Prostate gland (tissue), 2 donors: ENCODE results near the gene SMIM41. TPM values are rescaled to one million over a fixed set of nuclear protein-coding genes. Genes with fewer than 3 reads are reported as not detected.
A peak's percentile ranks its signal among the peaks of the same experiment; 100 is the strongest.
"Not testable (repeated sequence)": the region's sequence is repeated elsewhere in the genome, so short reads cannot be mapped to it uniquely, and the experiment has no call there.

Experiments used
- DNase-seq: peaks from one replicate; pipeline ENCODE4 v3.0.0-alpha.2; 2019; ENCODE audit warnings: low spot score
- H3K27ac ChIP-seq, 2 donors: fragments of 200-600 bp; sonication (generic); 2 replicates each; pipeline ENCODE4 v1.5.1; 2017 to 2019
- H3K27me3 ChIP-seq: fragments of 200-600 bp; sonication (generic); replicated peaks from 2 replicates; pipeline ENCODE4 v1.5.1; 2019; ENCODE audit not compliant: insufficient read depth
- H3K36me3 ChIP-seq, 2 donors: fragments of 200-600 bp; sonication (generic); 1 replicate in 1 of 2; 2 replicates in 1 of 2; pipeline versions ENCODE4 v1.5.1 to v1.8.1; 2017 to 2019
- H3K4me1 ChIP-seq: fragments of 200-600 bp; sonication (generic); replicated peaks from 2 replicates; pipeline ENCODE4 v1.5.1; 2019
- H3K4me3 ChIP-seq, 2 donors: fragments of 200-600 bp; sonication (generic); 2 replicates each; pipeline ENCODE4 v1.5.1; 2017 to 2019
- H3K9me3 ChIP-seq: fragments of 200-600 bp; sonication (generic); 2 replicates; pipeline ENCODE4 v1.5.1; 2017
- POLR2A ChIP-seq: fragments of 450-650 bp; IDR thresholded peaks from one replicate; pipeline ENCODE4 v1.6.1; 2016; ENCODE audit warnings: antibody characterized with exemption, mild to moderate bottlenecking
- POLR2AphosphoS5 ChIP-seq: sonication (generic); formaldehyde crosslinking; IDR thresholded peaks from one replicate; pipeline ENCODE4 v1.6.1; 2017; ENCODE audit warnings: antibody characterized with exemption
- WGBS: methylation state at CpG from one replicate; pipeline ENCODE4 v1.1.5; 2018; 5-methylcytosine and 5-hydroxymethylcytosine counted together
- intact Hi-C: fragments of 100-400 bp; cut with DNase I; formaldehyde crosslinking; loops from one replicate; pipeline ENCODE4 v1.14.2; 2022
- total RNA-seq, 2 donors: library from RNA; depleted of rRNA; stranded (reverse); fragments of >200 nt; gene quantifications; one replicate each; pipeline ENCODE4 v1.1.0, GENCODE V29; 2016
- TF ChIP-seq, protein P1 (sequence below), 4 experiments: fragments of 200-600 bp in 2 of 4; fragments of 450-650 bp in 2 of 4; sonication (generic) in 2 of 4; IDR thresholded peaks; 1 replicate in 3 of 4; 2 replicates in 1 of 4; pipeline ENCODE4 v1.5.1; 2016 to 2019; ENCODE audit warnings: antibody characterized with exemption in 4 of 4, mild to moderate bottlenecking in 2 of 4, moderate library complexity in 2 of 4

Gene SMIM41
- total RNA-seq, 2 donors from 2014 or later: 7.5 to 30.2 TPM

DNA sequence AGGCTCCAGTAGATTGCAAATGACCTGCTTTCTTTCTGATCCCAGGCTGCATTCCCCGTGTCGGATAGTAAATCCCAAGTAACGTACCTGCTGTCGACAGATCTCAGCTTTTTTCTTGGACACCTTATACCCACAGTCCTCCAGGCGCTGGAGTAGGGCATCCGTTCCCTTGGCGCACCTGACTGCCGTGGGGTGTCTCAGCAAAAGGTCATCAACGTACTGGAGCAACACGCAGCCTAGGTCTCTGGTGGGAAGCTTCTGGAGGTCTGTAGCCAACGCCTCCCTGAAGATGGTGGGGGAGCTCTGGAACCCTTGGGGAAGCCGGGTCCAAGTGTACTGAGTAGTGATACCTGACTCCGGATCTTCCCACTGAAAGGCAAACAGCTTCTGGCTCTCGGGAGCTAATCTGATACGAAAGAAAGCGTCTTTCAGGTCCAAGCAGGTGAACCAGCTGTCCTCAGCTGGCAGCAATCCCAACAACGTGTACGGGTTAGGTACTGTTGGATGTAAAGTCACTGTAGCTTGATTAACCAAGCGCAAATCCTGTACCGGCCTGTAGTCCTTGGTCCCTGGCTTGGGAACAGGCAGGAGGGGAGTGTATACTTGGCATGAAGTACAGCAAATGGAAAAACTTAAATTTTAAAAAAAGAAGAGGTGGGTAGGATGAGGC is 38.4 kb downstream of the SMIM41 start:
- Histone ChIP-seq H3K4me3 (peak overlapping the region; percentile 4 to 28), H3K27ac (peak overlapping the region; percentile 85 to 90), H3K4me1 (peaks cover 10% of the 10 kb centered on the region)
- TF ChIP-seq POLR2AphosphoS5: peak; percentile 77
- intact Hi-C loops, H3K36me3 ChIP-seq, H3K9me3 ChIP-seq, H3K27me3 ChIP-seq: not testable (repeated sequence)
- peak; percentile 91 for DNase-seq
- WGBS: 48% methylated on average over 20 of the region's 20 CpGs

DNA sequence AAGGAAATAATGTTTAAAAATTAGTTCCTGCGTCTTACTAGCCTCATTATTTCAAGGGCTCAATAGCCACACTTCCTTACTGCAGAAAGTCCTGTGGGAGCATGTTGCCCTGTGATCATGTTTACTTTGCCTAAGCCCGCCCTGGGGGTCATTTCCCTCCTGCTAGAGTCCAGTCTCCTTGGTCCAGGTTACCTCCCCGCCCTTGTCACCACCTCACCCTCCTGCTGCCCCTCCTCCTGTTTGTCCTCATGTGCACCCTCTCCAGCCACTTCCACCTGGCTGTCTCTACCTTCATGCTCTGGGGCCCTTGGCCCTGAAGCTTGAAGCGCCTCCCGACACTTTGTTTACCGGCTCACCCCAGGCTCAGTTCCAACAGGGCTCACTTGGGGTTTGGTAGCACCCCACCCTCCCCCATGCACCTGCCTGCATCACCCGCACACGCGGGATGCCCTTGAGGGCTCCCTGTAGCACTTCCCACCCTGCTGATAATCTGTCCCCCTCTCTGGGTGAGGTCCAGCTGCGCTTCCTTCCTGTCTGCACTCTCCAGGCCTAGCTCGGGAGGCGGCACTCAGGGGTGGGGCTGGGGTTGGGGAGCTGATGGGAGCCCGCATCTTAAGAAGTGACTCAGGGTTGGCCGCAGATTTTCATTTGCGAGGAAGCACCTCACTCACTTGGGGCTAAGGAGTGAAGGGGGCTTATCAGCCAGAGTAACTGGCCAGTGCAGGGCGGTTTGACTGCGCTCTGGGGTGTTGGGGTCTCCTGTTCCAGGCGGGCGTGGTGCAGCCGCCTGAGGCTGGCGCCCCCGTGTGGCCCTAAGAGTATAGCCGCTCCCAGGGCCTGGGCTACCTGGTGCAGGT is 40.1 kb downstream of the SMIM41 start:
- no peak for DNase-seq
- Histone ChIP-seq H3K4me1 (peaks cover 8% of the 10 kb centered on the region), H3K27me3 (no peaks in the 10 kb centered on the region), H3K4me3 (no peak overlapping the region), H3K36me3 (no peaks in the 10 kb centered on the region), H3K27ac (peak overlapping the region; percentile 85 to 90), H3K9me3 (no peaks in the 10 kb centered on the region)
- no peak for TF ChIP-seq POLR2AphosphoS5
- TF ChIP-seq, protein P1, sequence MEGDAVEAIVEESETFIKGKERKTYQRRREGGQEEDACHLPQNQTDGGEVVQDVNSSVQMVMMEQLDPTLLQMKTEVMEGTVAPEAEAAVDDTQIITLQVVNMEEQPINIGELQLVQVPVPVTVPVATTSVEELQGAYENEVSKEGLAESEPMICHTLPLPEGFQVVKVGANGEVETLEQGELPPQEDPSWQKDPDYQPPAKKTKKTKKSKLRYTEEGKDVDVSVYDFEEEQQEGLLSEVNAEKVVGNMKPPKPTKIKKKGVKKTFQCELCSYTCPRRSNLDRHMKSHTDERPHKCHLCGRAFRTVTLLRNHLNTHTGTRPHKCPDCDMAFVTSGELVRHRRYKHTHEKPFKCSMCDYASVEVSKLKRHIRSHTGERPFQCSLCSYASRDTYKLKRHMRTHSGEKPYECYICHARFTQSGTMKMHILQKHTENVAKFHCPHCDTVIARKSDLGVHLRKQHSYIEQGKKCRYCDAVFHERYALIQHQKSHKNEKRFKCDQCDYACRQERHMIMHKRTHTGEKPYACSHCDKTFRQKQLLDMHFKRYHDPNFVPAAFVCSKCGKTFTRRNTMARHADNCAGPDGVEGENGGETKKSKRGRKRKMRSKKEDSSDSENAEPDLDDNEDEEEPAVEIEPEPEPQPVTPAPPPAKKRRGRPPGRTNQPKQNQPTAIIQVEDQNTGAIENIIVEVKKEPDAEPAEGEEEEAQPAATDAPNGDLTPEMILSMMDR (IDR thresholded peaks at IDR 0.05): peak in 3 of 4 experiments; percentile 44 to 75 (median 57)
- WGBS: 33% methylated on average over 23 of the region's 23 CpGs
- intact Hi-C loops: no loop called here

DNA sequence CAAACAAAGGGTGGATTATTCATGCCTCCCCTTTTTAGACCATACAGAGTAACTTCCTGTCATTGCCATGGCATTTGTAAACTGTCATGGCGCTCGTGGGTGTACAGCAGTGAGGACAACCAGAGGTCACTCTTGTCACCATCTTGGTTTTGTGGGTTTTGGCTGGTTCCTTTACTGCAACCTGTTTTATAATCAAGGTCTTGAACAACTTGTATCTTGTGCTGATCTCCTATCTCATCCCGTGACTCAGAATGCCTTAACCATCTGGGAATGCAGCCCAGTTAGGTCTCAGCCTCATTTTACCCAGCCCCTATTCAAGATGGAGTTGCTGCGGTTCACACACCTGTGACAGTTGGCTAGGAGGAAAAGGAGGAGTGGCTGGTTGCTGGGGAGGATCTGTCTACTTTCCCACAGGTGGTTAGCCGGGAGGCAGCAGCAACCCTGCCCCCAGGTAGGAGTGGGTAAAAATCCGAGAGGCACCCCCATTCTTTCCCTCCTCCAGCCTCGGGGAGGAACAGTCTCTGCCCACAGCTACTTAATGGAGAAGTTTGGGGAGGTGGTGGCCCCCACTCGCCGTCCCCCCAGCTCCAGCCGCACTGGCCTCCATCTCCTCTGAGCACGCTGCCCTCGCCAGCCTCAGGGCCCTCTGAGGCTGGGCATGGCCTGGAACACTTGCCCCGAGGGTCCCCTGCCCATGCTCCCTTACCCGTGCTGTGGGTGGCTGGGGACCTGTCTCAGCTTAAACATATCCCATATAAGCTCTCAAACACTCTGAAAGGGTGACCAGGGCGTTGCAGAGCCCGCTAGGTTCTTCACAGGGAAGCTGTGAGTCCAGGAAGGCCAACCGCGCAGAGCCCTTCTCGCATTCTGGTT is 41.7 kb downstream of the SMIM41 start:
- no peaks in the 10 kb centered on the region for H3K36me3 ChIP-seq

DNA sequence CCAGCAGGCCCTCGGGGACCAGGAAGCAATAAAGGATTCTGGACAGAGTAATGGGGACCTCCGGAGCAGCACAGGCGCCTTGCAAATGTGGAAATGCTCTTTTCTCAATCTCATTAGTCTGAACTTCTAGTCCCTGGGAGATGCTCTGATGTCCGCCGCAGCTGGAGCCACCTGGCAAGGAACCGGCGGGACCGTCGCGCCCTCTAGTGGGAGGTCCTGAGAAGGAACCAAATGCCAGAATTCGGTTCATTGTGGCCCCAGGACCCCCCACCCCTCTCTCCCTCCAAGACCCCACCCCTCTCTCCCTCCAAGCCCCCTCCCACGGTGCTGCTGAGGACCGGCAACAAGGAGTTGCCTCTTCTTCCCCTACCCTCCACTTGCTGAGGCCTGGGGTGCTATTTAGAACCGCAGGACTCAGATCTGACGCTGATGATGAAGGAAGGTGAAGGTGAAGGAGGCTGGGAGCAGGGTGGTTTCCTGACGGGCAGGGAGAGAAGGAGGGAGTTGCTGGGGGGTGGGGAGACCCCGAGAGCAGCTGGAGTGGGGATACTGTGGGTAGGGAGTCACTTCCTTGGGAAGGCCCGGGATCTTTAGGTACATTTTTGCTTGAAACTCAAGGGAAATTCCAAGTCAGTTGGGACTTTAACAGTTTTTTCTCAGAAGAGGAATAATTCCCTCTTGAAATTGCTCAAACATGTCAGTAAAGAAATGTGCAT is 42.5 kb downstream of the SMIM41 start:
- peak overlapping the region; percentile 32 to 65 for H3K27ac ChIP-seq
- H3K4me3 ChIP-seq: no peak overlapping the region
- no peak for TF ChIP-seq POLR2A
- TF ChIP-seq POLR2AphosphoS5: peak; percentile 66
- TF ChIP-seq, protein P1 (IDR thresholded peaks at IDR 0.05): peak; percentile 59 to 82 (median 74)
- intact Hi-C loops: no loop called here
- H3K36me3 ChIP-seq: no peaks in the 10 kb centered on the region
- no peak for DNase-seq
- H3K27me3 ChIP-seq: no peaks in the 10 kb centered on the region
- no peaks in the 10 kb centered on the region for H3K9me3 ChIP-seq
- 14% methylated on average over 18 of the region's 18 CpGs for WGBS
- peaks cover 22% of the 10 kb centered on the region for H3K4me1 ChIP-seq

More for the DNA sequence above, 41.7 kb downstream of the SMIM41 start:
- WGBS: 58% methylated on average over 19 of the region's 19 CpGs
- intact Hi-C loops: no loop called here
- H3K9me3 ChIP-seq: no peaks in the 10 kb centered on the region
- TF ChIP-seq POLR2AphosphoS5 (peak; percentile 39), POLR2A (no peak)
- TF ChIP-seq, protein P1 (IDR thresholded peaks at IDR 0.05): no peak
- peak overlapping the region; percentile 32 to 65 for H3K27ac ChIP-seq
- H3K4me1 ChIP-seq: peaks cover 20% of the 10 kb centered on the region
- no peak for DNase-seq
- no peaks in the 10 kb centered on the region for H3K27me3 ChIP-seq
- no peak overlapping the region for H3K4me3 ChIP-seq
